GM23338 (cell line): Measurements from ENCODE around the gene MRPL24. TPM values are rescaled to one million over a fixed set of nuclear protein-coding genes. Genes with fewer than 3 reads are reported as not detected.

Experiments
- ATAC-seq: fragments of 200-7000 bp; cut with Tn5 transposase; 3 replicates; pipeline ENCODE4 v1.9.1; 2020
- DNase-seq: peaks from one replicate; pipeline ENCODE4 v3.0.0-alpha.2; 2015; ENCODE audit warnings: low spot score
- H2AFZ ChIP-seq: fragments of 200-600 bp; sonication (generic); 2 replicates; pipeline ENCODE4 v1.8.0; 2016; ENCODE audit warnings: antibody characterized with exemption, mild to moderate bottlenecking, moderate library complexity
- H3F3A ChIP-seq: fragments of 200-600 bp; sonication (generic); replicated peaks from 2 replicates; pipeline ENCODE4 v1.8.0; 2017; ENCODE audit warnings: antibody characterized with exemption, mixed run types, low read depth
- H3K27ac ChIP-seq: fragments of 200-600 bp; sonication (generic); 2 replicates; pipeline ENCODE4 v1.6.1; 2016; ENCODE audit warnings: low read depth
- H3K27me3 ChIP-seq: fragments of 200-600 bp; sonication (generic); 2 replicates; pipeline ENCODE4 v1.8.0; 2016; ENCODE audit warnings: mild to moderate bottlenecking, mixed run types, moderate library complexity; ENCODE audit not compliant: insufficient read depth
- H3K36me3 ChIP-seq: fragments of 200-600 bp; sonication (generic); 2 replicates; pipeline ENCODE4 v1.8.0; 2016; ENCODE audit warnings: mild to moderate bottlenecking; ENCODE audit not compliant: insufficient read depth
- H3K4me1 ChIP-seq: fragments of 200-600 bp; sonication (generic); 2 replicates; pipeline ENCODE4 v1.8.0; 2016; ENCODE audit warnings: mild to moderate bottlenecking, moderate library complexity; ENCODE audit not compliant: insufficient read depth
- H3K4me2 ChIP-seq: fragments of 200-600 bp; sonication (generic); 2 replicates; pipeline ENCODE4 v1.7.1; 2017; ENCODE audit warnings: mixed run types
- H3K4me3 ChIP-seq: fragments of 200-600 bp; sonication (generic); 2 replicates; pipeline ENCODE4 v1.6.1; 2016; ENCODE audit warnings: mixed run types
- H3K79me2 ChIP-seq: fragments of 200-600 bp; sonication (generic); replicated peaks from 2 replicates; pipeline ENCODE4 v1.8.0; 2017; ENCODE audit warnings: mild to moderate bottlenecking; ENCODE audit not compliant: insufficient read depth
- H3K9me2 ChIP-seq: fragments of 200-600 bp; sonication (generic); 2 replicates; pipeline ENCODE4 v1.8.0; 2017; ENCODE audit not compliant: insufficient read depth
- H4K20me1 ChIP-seq: fragments of 200-600 bp; sonication (generic); replicated peaks from 2 replicates; pipeline ENCODE4 v1.8.0; 2017; ENCODE audit warnings: mild to moderate bottlenecking; ENCODE audit not compliant: insufficient read depth
- H3K27ac Mint-ChIP-seq: 2 replicates; pipeline ENCODE4 v1.8.0; 2020; ENCODE audit warnings: inconsistent platforms, mild to moderate bottlenecking, moderate library complexity, mixed read lengths
- H3K27me3 Mint-ChIP-seq: 3 replicates; pipeline ENCODE4 v1.8.0; 2022; ENCODE audit warnings: low read depth, mild to moderate bottlenecking, moderate library complexity, mixed read lengths, inconsistent platforms; ENCODE audit not compliant: insufficient read depth, poor library complexity
- H3K36me3 Mint-ChIP-seq: 3 replicates; pipeline ENCODE4 v1.8.0; 2021; ENCODE audit warnings: low read depth, mild to moderate bottlenecking, inconsistent platforms, moderate library complexity, mixed read lengths
- H3K4me1 Mint-ChIP-seq: 3 replicates; pipeline ENCODE4 v1.8.0; 2020; ENCODE audit warnings: mild to moderate bottlenecking, inconsistent platforms, mixed read lengths
- H3K4me3 Mint-ChIP-seq: 3 replicates; pipeline ENCODE4 v1.8.0; 2021; ENCODE audit warnings: moderate library complexity, mild to moderate bottlenecking, inconsistent platforms, mixed read lengths
- H3K9me3 Mint-ChIP-seq: 3 replicates; pipeline ENCODE4 v1.8.0; 2020; ENCODE audit warnings: moderate library complexity, mild to moderate bottlenecking, inconsistent platforms, mixed read lengths
- CREB1 ChIP-seq: fragments of 250-450 bp; sonication (Bioruptor Pico); IDR thresholded peaks from 2 replicates; pipeline ENCODE4 v1.5.0; 2020; ENCODE audit warnings: low read depth, mild to moderate bottlenecking, moderate library complexity
- EZH2 ChIP-seq: fragments of 200-600 bp; sonication (generic); IDR thresholded peaks from one replicate; pipeline ENCODE4 v1.8.0; 2017; ENCODE audit warnings: antibody characterized with exemption, mild to moderate bottlenecking, low read depth; ENCODE audit not compliant: unreplicated experiment
- POLR2AphosphoS5 ChIP-seq: IDR thresholded peaks from 2 replicates; pipeline ENCODE4 v1.6.1; 2016; ENCODE audit warnings: antibody characterized with exemption, low read depth
- STAT1 ChIP-seq: IDR thresholded peaks from one replicate; pipeline ENCODE4 v1.6.1; 2016; ENCODE audit warnings: antibody characterized with exemption; ENCODE audit not compliant: unreplicated experiment
- ZNF114 ChIP-seq: fragments of 250-450 bp; sonication (Bioruptor Pico); IDR thresholded peaks from 2 replicates; pipeline ENCODE4 v1.5.0; 2020; ENCODE audit warnings: mild to moderate bottlenecking, moderate library complexity
- polyA plus RNA-seq: library from polyadenylated mRNA; unstranded; fragments of >200 nt; fragmentation: Nextera tagmentation; extraction: Ambion mirVana; gene quantifications from 2 replicates; pipeline ENCODE4 v1.2.1, GENCODE V29; 2016
- total RNA-seq: library from RNA; depleted of rRNA; stranded (reverse); fragments of >200 nt; shearing (Covaris generic); gene quantifications from 2 replicates; pipeline ENCODE4 v1.2.3, GENCODE V29; 2014
- TF ChIP-seq, protein P1 (sequence below): IDR thresholded peaks from 2 replicates; pipeline ENCODE4 v1.6.1; 2016; ENCODE audit warnings: antibody characterized with exemption
- TF ChIP-seq, protein P2 (sequence below): IDR thresholded peaks from one replicate; pipeline ENCODE4 v1.6.1; 2018; ENCODE audit warnings: antibody characterized with exemption; ENCODE audit not compliant: unreplicated experiment
- TF ChIP-seq, protein P3 (sequence below), 2 experiments: fragments of 200-600 bp in 1 of 2; sonication (generic) in 1 of 2; conservative IDR thresholded peaks; 2 replicates each; pipeline versions ENCODE4 v1.5.1 to v1.6.1; 2016 to 2017; ENCODE audit warnings: antibody characterized with exemption in 2 of 2, low read depth in 2 of 2, mild to moderate bottlenecking in 2 of 2, moderate library complexity in 1 of 2

Gene MRPL24
- total and polyA plus RNA-seq, 2 experiments from 2014 or later: 18.8 to 45.7 TPM

DNA sequence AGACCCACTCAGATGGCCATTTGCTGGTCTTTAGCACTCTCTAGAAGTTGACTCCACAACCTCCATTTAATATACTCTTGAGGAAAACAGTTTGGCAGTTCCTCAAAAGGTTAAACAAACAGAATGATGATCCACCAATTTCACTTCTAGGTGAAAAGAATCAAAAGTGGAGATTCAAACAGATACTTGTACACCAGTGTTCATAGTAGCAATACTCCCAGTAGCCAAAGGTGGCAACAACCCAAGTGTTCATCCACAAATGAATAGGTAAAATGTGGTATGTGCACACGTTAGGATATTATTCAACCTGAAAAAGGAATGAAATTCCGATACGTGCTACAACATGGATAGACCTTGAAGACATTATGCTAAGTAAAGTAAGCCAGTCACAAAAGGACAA is 32.7 kb upstream of the MRPL24 start:
- peaks cover 83% of the 10 kb centered on the region for H4K20me1 ChIP-seq

More for the DNA sequence above, 32.7 kb upstream of the MRPL24 start:
- no peaks in the 10 kb centered on the region for H3K27me3 ChIP-seq
- H3K27ac Mint-ChIP-seq: no peak overlapping the region
- H3F3A ChIP-seq: peaks cover 13% of the 10 kb centered on the region
- H3K27me3 Mint-ChIP-seq: peaks cover 11% of the 10 kb centered on the region
- peaks cover 22% of the 10 kb centered on the region for H3K4me1 ChIP-seq
- no peaks in the 10 kb centered on the region for H3K9me3 Mint-ChIP-seq
- H3K4me3 Mint-ChIP-seq: no peak overlapping the region
- no peak for ATAC-seq
- no peak for DNase-seq
- no peak overlapping the region for H3K4me3 ChIP-seq
- no peak overlapping the region for H3K27ac ChIP-seq
- H3K36me3 ChIP-seq: peaks cover 7% of the 10 kb centered on the region
- peaks cover 28% of the 10 kb centered on the region for H3K4me1 Mint-ChIP-seq
- no peaks in the 10 kb centered on the region for H3K9me2 ChIP-seq
- no peak overlapping the region for H2AFZ ChIP-seq
- no peak overlapping the region for H3K4me2 ChIP-seq
- peaks cover 100% of the 10 kb centered on the region for H3K79me2 ChIP-seq
- peaks cover 40% of the 10 kb centered on the region for H3K36me3 Mint-ChIP-seq
- TF ChIP-seq ZNF114 (CRISPR knock-in tag): no peak
- TF ChIP-seq, protein P1, sequence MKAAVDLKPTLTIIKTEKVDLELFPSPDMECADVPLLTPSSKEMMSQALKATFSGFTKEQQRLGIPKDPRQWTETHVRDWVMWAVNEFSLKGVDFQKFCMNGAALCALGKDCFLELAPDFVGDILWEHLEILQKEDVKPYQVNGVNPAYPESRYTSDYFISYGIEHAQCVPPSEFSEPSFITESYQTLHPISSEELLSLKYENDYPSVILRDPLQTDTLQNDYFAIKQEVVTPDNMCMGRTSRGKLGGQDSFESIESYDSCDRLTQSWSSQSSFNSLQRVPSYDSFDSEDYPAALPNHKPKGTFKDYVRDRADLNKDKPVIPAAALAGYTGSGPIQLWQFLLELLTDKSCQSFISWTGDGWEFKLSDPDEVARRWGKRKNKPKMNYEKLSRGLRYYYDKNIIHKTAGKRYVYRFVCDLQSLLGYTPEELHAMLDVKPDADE: no peak
- TF ChIP-seq, protein P2, sequence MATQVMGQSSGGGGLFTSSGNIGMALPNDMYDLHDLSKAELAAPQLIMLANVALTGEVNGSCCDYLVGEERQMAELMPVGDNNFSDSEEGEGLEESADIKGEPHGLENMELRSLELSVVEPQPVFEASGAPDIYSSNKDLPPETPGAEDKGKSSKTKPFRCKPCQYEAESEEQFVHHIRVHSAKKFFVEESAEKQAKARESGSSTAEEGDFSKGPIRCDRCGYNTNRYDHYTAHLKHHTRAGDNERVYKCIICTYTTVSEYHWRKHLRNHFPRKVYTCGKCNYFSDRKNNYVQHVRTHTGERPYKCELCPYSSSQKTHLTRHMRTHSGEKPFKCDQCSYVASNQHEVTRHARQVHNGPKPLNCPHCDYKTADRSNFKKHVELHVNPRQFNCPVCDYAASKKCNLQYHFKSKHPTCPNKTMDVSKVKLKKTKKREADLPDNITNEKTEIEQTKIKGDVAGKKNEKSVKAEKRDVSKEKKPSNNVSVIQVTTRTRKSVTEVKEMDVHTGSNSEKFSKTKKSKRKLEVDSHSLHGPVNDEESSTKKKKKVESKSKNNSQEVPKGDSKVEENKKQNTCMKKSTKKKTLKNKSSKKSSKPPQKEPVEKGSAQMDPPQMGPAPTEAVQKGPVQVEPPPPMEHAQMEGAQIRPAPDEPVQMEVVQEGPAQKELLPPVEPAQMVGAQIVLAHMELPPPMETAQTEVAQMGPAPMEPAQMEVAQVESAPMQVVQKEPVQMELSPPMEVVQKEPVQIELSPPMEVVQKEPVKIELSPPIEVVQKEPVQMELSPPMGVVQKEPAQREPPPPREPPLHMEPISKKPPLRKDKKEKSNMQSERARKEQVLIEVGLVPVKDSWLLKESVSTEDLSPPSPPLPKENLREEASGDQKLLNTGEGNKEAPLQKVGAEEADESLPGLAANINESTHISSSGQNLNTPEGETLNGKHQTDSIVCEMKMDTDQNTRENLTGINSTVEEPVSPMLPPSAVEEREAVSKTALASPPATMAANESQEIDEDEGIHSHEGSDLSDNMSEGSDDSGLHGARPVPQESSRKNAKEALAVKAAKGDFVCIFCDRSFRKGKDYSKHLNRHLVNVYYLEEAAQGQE: no peak
- no peak for TF ChIP-seq STAT1
- TF ChIP-seq POLR2AphosphoS5: no peak
- no peak for TF ChIP-seq CREB1 (CRISPR knock-in tag)
- no peak for TF ChIP-seq EZH2
- TF ChIP-seq, protein P3, sequence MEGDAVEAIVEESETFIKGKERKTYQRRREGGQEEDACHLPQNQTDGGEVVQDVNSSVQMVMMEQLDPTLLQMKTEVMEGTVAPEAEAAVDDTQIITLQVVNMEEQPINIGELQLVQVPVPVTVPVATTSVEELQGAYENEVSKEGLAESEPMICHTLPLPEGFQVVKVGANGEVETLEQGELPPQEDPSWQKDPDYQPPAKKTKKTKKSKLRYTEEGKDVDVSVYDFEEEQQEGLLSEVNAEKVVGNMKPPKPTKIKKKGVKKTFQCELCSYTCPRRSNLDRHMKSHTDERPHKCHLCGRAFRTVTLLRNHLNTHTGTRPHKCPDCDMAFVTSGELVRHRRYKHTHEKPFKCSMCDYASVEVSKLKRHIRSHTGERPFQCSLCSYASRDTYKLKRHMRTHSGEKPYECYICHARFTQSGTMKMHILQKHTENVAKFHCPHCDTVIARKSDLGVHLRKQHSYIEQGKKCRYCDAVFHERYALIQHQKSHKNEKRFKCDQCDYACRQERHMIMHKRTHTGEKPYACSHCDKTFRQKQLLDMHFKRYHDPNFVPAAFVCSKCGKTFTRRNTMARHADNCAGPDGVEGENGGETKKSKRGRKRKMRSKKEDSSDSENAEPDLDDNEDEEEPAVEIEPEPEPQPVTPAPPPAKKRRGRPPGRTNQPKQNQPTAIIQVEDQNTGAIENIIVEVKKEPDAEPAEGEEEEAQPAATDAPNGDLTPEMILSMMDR (conservative IDR thresholded peaks at IDR 0.05; ENCODE audit: low read depth in 2 of 2): 0 out of 4 replicates have a peak, but pooled peaks of 1 of the 2 experiments have one; percentile 20
